WTC11 (cell line): ENCODE measurements around the gene MACROD2.

ENCODE experiments used
- SMAD3 ChIP-seq: sonication (generic); formaldehyde crosslinking; IDR thresholded peaks from 2 replicates; pipeline ENCODE4 v1.8.0; 2022; ENCODE audit warnings: missing genetic modification reagents, mild to moderate bottlenecking, borderline replicate concordance
- TF ChIP-seq, protein P1 (sequence below): fragments of 200-600 bp; IDR thresholded peaks from 2 replicates; pipeline ENCODE4 v1.8.0; 2022; ENCODE audit warnings: antibody characterized with exemption
- TF ChIP-seq, protein P2 (sequence below): sonication (generic); formaldehyde crosslinking; conservative IDR thresholded peaks from 2 replicates; pipeline ENCODE4 v1.8.1; 2022; ENCODE audit warnings: mild to moderate bottlenecking, missing genetic modification reagents

DNA sequence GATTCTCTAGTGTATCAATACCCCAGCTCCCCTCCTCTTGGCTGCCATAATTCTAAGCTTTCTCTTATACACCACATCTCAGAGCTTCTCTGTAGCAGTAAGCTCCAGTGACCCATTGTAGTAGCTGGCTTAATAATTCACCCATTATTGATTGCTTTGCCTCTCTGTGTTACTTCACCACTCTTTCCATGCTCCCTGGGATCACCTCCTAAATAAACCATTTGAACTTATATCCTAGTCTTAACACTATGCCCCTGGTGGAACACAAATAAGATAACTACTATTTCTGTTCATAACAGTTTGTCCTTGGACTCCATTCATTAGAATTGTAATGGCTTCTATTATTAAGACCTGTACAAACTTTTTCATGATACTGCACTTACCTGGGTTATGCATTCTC lies 1819.0 kb downstream of the MACROD2 start:
- TF ChIP-seq, protein P1, sequence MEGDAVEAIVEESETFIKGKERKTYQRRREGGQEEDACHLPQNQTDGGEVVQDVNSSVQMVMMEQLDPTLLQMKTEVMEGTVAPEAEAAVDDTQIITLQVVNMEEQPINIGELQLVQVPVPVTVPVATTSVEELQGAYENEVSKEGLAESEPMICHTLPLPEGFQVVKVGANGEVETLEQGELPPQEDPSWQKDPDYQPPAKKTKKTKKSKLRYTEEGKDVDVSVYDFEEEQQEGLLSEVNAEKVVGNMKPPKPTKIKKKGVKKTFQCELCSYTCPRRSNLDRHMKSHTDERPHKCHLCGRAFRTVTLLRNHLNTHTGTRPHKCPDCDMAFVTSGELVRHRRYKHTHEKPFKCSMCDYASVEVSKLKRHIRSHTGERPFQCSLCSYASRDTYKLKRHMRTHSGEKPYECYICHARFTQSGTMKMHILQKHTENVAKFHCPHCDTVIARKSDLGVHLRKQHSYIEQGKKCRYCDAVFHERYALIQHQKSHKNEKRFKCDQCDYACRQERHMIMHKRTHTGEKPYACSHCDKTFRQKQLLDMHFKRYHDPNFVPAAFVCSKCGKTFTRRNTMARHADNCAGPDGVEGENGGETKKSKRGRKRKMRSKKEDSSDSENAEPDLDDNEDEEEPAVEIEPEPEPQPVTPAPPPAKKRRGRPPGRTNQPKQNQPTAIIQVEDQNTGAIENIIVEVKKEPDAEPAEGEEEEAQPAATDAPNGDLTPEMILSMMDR = no peak
- no peak for TF ChIP-seq SMAD3 (CRISPR knock-in tag)
- TF ChIP-seq, protein P2, sequence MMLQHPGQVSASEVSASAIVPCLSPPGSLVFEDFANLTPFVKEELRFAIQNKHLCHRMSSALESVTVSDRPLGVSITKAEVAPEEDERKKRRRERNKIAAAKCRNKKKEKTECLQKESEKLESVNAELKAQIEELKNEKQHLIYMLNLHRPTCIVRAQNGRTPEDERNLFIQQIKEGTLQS (CRISPR knock-in tag) = no peak
